Caco-2 (cell line): ENCODE results near the gene ZCCHC10. TPM values are rescaled to one million over a fixed set of nuclear protein-coding genes. Genes with fewer than 3 reads are reported as not detected.

ENCODE experiments used
- BruUV-seq: library from RNA; stranded (reverse); fragments of 400-500 nt; replicated peaks from 2 replicates; lab custom pipeline; 2021; lab: Mats Ljungman, UMichigan
- CTCF ChIA-PET: fragments of 300-600 bp; sonication (Branson Sonifier 250); formaldehyde crosslinking; loops from one replicate; lab custom pipeline; 2022; ENCODE audit warnings: antibody characterized with exemption; lab: Charles Lee
- POLR2A ChIA-PET: fragments of 300-600 bp; sonication (Branson Sonifier 250); formaldehyde crosslinking; loops from one replicate; lab custom pipeline; 2022; ENCODE audit warnings: antibody characterized with exemption; lab: Charles Lee
- DNase-seq, 2 experiments: peaks; one replicate each; pipeline versions ENCODE4 v3.0.0 to v3.0.0-alpha.2; 2020 to 2022
- H3K27me3 ChIP-seq: replicated peaks from 2 replicates; pipeline ENCODE4 v1.6.0; 2011; ENCODE audit warnings: low read length; ENCODE audit not compliant: control insufficient read depth, insufficient read depth
- H3K36me3 ChIP-seq: 2 replicates; pipeline ENCODE4 v1.5.1; 2011; ENCODE audit warnings: low read length; ENCODE audit not compliant: control insufficient read depth, insufficient read depth
- H3K4me1 ChIP-seq: fragments of 250-450 bp; sonication (Bioruptor Pico); 2 replicates; pipeline ENCODE4 v1.5.1; 2020; ENCODE audit warnings: mild to moderate bottlenecking
- H3K4me3 ChIP-seq: 2 replicates; pipeline ENCODE4 v1.5.1; 2011; ENCODE audit warnings: low read depth, mild to moderate bottlenecking, control low read depth, low read length
- H3K9me3 ChIP-seq: fragments of 250-450 bp; sonication (Bioruptor Pico); 2 replicates; pipeline ENCODE4 v1.5.1; 2020; ENCODE audit warnings: mild to moderate bottlenecking, moderate library complexity
- H3K27ac Mint-ChIP-seq: one replicate; pipeline ENCODE4 v1.8.0; 2022; ENCODE audit warnings: mixed read lengths; ENCODE audit not compliant: unreplicated experiment
- H3K27me3 Mint-ChIP-seq: one replicate; pipeline ENCODE4 v1.8.0; 2022; ENCODE audit warnings: mixed read lengths; ENCODE audit not compliant: insufficient read depth, unreplicated experiment
- H3K36me3 Mint-ChIP-seq: one replicate; pipeline ENCODE4 v1.8.0; 2022; ENCODE audit warnings: mild to moderate bottlenecking, mixed read lengths; ENCODE audit not compliant: insufficient read depth, unreplicated experiment
- H3K4me1 Mint-ChIP-seq: one replicate; pipeline ENCODE4 v1.8.0; 2022; ENCODE audit warnings: low read depth, mixed read lengths; ENCODE audit not compliant: unreplicated experiment
- H3K4me3 Mint-ChIP-seq: one replicate; pipeline ENCODE4 v1.8.0; 2022; ENCODE audit warnings: mild to moderate bottlenecking, moderate library complexity, mixed read lengths; ENCODE audit not compliant: unreplicated experiment
- H3K9me3 Mint-ChIP-seq: one replicate; pipeline ENCODE4 v1.8.0; 2022; ENCODE audit warnings: mixed read lengths; ENCODE audit not compliant: unreplicated experiment
- CTCF ChIP-seq, 2 experiments: fragments of 200-600 bp in 1 of 2; IDR thresholded peaks; 1 replicate in 1 of 2; 2 replicates in 1 of 2; pipeline versions ENCODE4 v1.5.1 to v1.8.0; 2011 to 2022; ENCODE audit warnings: antibody characterized with exemption in 1 of 2, control low read depth in 1 of 2, inconsistent platforms in 1 of 2, low read depth in 1 of 2, low read length in 1 of 2, mild to moderate bottlenecking in 1 of 2, moderate library complexity in 1 of 2; ENCODE audit not compliant: insufficient read depth in 1 of 2, severe bottlenecking in 1 of 2, unreplicated experiment in 1 of 2
- intact Hi-C: fragments of 100-400 bp; cut with micrococcal nuclease; formaldehyde crosslinking; loops from one replicate; pipeline ENCODE4 v1.10.0; 2022; ENCODE audit not compliant: unreplicated experiment
- total RNA-seq: library from RNA; stranded (reverse); gene quantifications from 2 replicates; pipeline ENCODE4 v1.2.3, GENCODE V29; 2022

Gene ZCCHC10
- total RNA-seq, 1 experiment from 2014 or later = 32.9 TPM

GRCh38 chr5:133052317-133053175, 26.2 kb upstream of the ZCCHC10 start:
- POLR2A ChIA-PET = interaction anchor here (0.6 to 2.1 kb wide), 18 partner anchors 9 to 562 kb away, joined by 3 to 23 read pairs (median 4); partner anchors contain the start of genes AFF4, IRF1 and ZCCHC10
- DNase-seq = peak; percentile 67 to 77
- Histone ChIP-seq H3K4me1 (peaks cover 24% of the 10 kb centered on the region), H3K9me3 (no peaks in the 10 kb centered on the region), H3K36me3 (no peaks in the 10 kb centered on the region), H3K4me3 (peak overlapping the region; percentile 93), H3K27me3 (no peaks in the 10 kb centered on the region)
- intact Hi-C loops = loop anchor here (10.0 kb wide), 1 partner anchor 148 kb away; no protein-coding TSS in a partner anchor
- CTCF ChIA-PET = no interaction called here
- Mint-ChIP-seq H3K9me3 (no peaks in the 10 kb centered on the region), H3K4me3 (peak overlapping the region; percentile 96), H3K36me3 (peaks cover 43% of the 10 kb centered on the region), H3K27me3 (no peaks in the 10 kb centered on the region), H3K4me1 (peaks cover 34% of the 10 kb centered on the region), H3K27ac (peak overlapping the region; percentile 100)
- TF ChIP-seq CTCF (IDR thresholded peaks at IDR 0.05; ENCODE audit: insufficient read depth in 1 of 2, low read depth in 1 of 2, low read length in 1 of 2, severe bottlenecking in 1 of 2, unreplicated experiment in 1 of 2) = no peak
- TSS peak; percentile 26 for BruUV-seq

GRCh38 chr5:133051542-133052316, 25.4 kb upstream of the ZCCHC10 start, which contains the start of gene HSPA4:
HSPA4 (plus strand) TSS chr5:133052013; CDS start chr5:133052251, 238 bp downstream.
- Histone ChIP-seq H3K4me3 (peak within 1 kb of the TSS; percentile 93), H3K4me1 (peaks cover 24% of the 10 kb centered on the region), H3K36me3 (no peaks in the 10 kb centered on the region), H3K9me3 (no peaks in the 10 kb centered on the region), H3K27me3 (no peaks in the 10 kb centered on the region)
- TF ChIP-seq CTCF (IDR thresholded peaks at IDR 0.05; ENCODE audit: insufficient read depth in 1 of 2, low read depth in 1 of 2, low read length in 1 of 2, severe bottlenecking in 1 of 2, unreplicated experiment in 1 of 2) = no peak
- Mint-ChIP-seq H3K4me3 (peak within 1 kb of the TSS; percentile 96), H3K4me1 (peaks cover 30% of the 10 kb centered on the region), H3K9me3 (no peaks in the 10 kb centered on the region), H3K27me3 (no peaks in the 10 kb centered on the region), H3K36me3 (peaks cover 43% of the 10 kb centered on the region), H3K27ac (peak within 1 kb of the TSS; percentile 100)
- no TSS peak for BruUV-seq
- intact Hi-C loops = loop anchor here (1.0 to 10.0 kb wide), 3 partner anchors 25 to 147 kb away; partner anchors contain the start of genes AFF4 and ZCCHC10
- ChIA-PET CTCF (no interaction called here), POLR2A (interaction anchor here (0.5 to 2.1 kb wide), 18 partner anchors 8 to 561 kb away, joined by 3 to 23 read pairs (median 4); partner anchors contain the start of genes AFF4, IRF1, SOWAHA and ZCCHC10)
- DNase-seq = peak; percentile 98 to 99
